ENCODE results near the gene FBRS.
"Not testable (repeated sequence)": the region's sequence is repeated elsewhere in the genome, so short reads cannot be mapped to it uniquely, and the experiment has no call there.

FBRS gene

DNA sequence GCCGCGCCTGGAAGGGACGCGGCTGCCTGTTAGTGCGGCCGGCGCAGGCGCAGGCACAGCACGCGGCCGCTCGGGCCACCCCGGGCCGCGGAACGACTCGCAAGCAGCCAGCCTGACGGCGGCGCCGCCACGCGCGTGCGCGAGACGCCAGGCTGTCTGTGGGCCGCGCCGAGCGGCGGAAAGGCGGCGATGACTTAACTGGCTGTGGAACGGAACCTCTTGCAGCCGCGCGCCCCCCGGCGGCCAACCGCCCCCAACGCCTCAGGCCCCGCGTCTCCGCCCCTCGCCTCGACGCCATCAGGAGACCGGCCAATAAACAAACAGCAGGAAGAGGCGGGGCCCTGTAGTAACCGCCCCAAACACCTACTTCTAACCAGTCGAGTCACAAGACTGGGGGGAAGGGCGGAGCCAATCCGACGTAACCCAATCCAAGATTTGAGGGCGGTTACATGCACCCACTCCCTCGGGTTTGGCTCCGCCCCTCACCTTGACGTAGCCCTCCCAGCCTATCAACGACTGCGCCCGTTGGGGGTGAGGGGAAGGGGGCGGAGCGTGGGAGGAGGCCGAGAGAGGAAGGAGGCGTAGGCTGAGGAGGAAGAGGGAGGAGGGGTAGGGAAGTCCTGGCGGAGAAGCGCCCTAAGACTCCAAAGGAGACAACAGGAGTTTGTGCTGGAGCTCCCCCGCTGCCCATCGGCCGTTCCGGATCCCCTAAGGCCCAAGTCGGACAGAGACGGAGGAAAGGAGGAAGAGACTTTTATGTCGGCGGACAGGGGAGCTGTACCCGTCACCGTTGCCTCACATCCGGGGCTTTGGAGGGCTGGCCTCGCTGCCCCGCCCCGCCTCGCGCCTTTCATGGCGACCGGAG is at the start of gene FBRS:
Gene FBRS (plus strand): TSS at position 566 of the 865 bp plus-strand sequence. CDS start 1,088 bp downstream, outside the sequence.
- DNase-seq, result peak; percentile 100

DNA sequence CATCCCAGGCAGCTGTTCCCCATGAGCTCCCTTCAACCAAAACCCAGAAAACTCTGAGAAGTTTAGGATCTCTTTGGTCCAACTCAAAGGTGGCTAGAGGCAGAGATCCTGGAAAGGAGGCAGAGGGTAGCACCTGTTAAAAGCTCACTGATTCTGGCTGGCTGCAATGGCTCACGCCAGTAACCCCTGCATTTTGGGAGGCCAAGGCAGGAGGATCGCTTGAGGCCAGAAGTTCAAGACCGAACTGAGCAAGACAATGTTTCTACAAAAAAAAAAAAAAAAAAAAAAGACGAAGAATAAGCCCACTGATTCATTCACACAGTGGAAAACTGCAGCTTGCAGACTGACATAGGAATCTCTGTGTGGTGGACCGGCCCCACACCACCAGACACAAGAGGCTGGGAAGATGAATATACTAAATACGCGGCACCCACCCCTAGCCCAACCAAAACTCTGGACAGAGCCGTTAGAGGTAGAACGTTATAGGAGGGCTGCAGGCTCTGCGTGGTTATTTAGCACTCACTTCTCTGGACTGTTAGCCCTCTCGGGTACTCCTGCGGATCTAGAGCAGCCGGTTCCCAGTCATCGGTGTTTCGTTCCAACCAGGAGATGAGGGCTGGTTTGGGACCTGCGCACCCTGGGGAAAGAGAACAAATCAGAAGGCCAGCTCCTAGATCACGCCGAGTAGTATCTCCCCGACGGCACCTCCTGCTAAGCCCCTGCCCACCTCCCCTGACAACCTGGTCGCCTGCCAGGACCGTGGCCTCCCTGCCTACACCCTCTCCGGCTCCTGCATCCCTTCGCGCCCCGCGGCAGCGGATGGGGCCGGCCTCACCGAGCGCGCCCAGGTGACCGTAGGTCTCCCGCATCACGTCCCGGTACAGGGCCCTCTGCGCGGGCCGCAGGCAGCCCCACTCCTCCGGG is 49.0 kb upstream of the FBRS start:
- peak; percentile 27 to 32 for DNase-seq

DNA sequence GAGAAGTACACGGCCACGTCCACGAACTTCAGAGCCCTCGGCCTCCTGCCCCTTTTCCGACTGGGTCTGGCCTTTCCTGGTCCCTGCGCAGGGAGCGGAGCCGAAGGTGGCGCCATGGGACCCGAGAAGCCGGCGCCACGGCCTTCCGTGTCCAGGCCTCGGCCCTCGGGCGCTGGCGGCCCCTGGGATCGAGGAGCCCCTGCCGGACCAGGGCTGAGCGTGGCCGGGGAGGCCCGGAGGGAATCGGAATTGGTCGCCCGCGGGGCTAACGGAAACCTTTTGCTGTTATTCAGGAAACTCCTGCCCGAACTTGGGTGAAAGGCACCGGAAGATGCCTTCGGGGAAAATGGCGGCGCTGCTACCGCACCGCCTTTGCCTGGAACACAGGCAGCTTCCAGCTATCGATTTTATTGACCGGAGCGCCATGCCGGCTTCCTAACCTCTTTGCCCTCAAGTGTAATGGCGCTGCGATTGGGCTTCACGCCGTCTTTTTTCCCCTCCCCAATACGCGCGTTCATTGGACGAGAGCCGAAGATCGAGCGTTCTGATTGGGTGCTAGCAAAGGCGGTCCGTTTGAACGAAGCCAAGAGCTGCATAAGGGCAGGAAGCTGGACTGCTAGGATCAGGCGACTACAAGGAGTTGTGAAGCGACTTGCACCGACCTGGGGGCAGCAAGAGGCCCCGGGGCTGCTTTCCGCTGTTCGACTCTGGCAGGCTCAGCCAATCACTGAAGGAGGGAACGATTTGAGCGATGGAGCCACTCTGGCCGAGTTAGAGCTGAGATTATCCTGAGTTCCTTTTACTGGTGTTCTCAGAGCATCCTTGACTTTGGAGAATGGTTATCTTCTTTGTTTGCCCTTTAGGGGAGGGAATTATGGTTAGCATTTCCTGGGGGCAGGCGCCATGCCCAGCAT is 48.0 kb upstream of the FBRS start, which contains the start of gene ZNF689:
Gene ZNF689 (minus strand): TSS at position 464 of the 914 bp plus-strand sequence. CDS start 348 bp downstream, at position 116.
- DNase-seq, result peak; percentile 98 to 99

DNA sequence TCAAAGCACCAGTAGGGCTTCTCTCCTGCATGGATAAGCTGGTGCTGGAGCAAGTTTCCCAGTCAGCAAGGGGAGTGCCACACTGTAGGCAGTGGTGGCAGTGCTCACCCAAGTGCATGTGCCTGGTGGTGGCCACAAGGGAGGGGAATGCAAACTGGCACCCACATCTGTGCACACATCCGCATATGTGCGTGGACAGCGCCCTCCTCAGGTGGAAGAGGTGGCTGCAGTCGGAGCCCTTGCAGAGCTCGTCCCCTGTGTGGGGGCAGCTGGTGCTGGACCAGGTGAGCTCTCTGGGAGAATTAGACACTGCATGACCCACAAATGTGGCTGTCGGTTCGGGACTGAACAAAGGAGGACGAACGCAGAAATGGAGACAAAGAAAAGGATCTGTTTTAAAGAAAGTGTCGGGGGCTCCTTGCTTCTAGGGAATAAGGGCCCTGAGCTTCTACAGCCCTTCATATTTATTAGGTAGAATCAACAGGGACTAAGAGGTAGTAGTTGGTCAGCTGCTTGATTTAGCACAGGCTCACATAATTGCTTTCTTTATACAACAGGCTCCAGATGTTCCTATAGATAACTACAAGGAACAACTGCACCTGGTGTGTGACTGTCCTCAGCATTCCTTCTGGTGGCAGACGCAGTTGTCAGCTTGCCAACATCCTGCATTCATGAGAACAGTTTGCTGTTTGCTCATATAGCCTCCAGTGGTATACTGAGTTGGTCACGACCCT is 42.7 kb upstream of the FBRS start:
- DNase-seq, result peak; percentile 55 to 90

DNA sequence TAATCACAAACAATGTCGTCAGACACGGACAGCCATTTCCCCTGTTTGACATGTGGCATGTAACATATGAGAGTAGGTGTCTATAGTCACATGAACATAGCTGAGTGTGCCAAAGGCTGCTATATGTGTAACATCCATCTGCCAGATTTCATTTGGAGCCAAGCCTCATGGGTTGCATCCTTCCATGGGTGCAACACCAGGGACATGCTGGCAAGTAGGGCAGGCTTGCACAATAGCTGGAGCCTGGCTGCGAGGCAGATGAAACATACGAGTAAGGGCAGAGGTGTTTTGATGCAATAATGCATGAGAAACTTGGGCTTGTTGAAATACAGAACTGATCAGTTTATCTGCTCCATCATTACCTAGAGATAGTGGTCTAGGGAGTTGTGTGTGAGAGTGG is 39.0 kb upstream of the FBRS start:
- DNase-seq, result no peak

DNA sequence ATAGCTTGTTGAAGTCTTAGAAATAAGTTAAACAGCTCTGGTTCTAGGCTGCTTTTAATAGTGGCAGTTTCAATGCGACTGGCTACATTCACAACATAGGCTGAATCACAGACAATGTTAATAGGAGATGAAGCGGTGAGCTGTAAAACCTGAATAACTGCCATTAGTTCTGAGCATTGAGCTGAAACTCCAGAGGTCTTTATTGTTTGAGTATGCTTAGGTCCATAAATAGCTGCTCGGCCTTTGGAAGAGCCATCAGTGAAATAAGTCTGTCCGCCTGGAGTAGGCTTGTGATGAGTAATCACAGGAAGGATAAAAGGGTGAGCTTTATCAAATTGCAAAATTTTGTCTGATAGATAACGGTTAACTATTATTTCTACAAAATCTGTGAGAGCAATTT is 38.6 kb upstream of the FBRS start:
- DNase-seq, result no peak

DNA sequence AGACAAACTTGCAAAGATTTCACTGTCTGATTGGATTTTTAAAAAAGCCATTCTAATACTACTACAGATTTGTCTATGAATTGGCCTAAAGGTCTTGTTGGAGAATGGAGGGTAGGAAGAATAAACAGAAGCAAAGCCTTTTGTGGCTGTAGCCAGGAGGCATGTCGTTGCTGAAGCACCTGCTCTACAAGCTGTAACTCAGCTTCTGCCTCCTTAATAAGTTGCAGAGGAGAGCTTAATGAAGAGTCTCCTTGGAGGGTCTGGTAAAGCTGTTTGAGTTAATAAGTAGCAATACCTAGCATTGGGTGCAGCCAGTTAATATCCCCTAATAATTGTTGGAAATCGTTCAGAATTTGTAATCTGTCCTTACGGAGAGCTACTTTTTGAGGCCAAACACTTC is 38.1 kb upstream of the FBRS start:
- peak in 1 of 2 experiments; percentile 27 for DNase-seq

DNA sequence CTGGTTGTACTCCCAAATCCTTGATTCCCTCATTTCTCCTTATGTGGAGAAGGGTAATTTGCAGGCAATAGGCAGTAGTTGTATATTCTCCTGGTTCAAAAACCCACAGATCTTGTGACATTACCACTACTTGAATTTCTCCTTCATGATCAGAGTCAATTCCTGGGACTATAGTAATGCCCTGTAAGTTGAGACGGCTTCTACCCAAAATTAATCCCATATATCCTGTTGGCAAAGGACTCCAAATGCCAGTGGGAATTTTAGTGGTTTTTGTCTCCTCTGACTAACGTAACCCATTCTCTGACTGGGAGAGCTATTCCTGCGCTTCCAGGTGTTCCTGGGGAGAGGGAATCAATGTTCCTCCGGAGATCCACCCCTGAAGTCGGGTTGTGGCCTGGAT is 36.5 kb upstream of the FBRS start:
- DNase-seq, result no peak

DNA sequence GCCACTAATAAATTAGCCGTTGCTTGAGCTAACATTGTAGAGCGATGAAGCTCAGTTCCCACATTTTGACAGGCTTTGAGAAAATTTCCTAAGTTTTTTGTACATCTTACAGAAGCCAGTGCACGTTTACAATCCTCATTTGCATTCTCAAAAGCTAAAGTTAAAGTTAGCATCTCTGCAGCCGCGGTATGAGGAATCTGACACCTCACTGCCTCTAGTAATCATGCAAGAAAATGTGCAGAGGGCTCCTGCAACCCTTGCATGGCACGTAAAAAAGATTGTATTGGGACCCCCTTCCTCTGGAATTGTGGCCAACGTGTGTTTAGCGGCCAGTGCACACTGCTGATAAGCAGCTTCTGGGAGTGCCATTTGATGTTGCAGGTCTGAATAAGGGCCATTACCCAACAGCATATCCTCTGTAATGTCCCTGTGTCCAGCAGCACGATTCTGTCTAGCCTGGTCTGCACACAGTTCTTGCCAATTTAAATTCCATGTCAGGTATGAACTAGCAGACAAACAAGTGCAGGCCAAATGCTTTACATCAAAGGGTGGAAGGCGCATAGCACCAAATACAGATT is 35.7 kb upstream of the FBRS start:
- no peak for DNase-seq

DNA sequence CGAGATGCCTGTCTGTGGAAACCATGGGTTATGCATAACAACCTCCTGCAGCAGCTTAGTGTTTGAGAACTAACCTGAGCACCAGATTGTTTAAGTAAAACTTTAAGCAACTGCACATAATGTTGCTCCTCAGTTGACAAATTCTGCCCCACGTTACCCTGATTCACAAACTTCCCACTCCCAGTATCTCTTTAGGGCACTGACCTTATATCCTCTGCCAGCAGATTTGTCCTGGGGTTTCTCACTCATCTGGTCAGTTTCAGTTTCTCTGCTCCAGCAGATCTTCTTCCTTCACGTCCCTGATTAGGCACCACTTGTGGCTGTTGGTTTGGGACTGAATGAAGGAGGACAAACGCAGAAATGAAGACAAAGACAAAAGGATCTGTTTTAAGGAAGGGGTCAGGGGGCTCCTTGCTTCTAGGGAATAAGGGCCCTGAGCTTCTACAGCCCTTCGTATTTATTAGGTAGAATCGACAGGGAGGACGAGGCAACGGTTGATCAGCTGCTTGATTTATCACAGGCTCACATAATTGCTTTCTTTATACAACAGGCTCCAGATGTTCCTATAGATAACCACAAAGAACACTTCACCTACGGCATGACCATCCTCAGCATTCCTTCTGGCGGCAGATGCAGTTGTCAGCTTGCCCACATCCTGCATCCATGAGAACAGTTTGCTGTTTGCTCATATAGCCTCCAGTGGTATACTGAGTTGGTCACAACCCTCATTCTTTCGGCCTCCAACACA is 34.5 kb upstream of the FBRS start:
- no peak for DNase-seq

DNA sequence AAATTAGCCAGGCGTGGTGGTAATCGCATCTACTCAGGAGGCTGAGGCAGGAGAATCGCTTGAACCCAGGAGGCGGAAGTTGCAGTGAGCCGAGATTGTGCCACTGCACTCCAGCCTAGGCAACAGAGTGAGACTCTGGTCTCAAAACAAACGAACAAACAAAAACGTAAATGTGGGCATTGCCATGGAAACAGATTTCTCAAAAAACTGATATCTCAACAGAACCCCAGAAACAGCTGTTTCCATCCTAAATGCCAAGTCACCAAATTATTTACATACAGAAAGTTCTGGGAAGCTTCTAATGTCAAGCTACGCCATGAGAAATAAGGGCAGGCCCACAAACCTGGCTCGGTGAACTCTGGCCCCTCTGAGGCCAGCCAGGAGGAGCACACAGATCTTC is 32.0 kb upstream of the FBRS start:
- no peak for DNase-seq

DNA sequence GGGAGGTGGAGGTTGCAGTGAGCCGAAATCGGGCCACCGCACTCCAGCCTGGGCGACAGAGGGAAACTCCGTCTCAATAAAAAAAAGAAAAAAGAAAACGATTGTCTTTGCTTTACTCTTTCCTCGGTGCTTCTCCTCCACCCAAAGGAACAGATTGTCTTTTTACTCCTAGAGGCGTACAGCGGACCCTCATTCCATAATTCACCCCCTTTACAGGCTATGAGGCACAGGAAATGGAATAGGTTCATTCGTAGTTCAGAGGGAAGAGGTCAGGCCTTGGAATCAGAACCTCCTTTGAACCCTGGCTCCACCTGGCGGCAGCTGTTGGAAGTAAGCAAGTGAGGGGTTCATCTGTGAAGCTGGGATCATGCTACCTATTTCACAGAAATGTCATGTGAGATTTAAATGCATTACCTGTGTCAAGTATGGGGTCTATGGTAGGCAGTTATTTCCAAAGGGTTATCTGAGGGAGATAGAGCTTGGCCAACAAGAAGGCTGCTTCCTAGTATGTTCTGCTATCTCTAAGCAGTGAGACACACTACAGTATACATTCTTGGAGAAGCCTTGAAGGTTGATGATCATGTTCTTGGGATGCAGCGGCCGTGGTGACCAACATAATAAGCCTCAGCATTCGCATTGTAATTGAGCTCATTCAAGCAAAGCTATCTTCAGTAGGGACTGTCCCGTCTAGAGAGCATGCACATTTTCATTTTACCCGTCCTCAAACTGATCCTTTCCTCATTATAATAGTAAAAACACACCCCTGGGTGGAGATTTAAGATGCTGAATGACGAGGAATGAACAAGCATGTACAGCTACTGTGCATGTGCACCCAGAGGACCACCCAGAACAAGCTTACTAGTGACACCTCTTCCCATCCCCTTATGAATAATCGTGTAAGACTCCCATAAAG is 29.3 kb upstream of the FBRS start:
- DNase-seq, result peak; percentile 47 to 80

DNA sequence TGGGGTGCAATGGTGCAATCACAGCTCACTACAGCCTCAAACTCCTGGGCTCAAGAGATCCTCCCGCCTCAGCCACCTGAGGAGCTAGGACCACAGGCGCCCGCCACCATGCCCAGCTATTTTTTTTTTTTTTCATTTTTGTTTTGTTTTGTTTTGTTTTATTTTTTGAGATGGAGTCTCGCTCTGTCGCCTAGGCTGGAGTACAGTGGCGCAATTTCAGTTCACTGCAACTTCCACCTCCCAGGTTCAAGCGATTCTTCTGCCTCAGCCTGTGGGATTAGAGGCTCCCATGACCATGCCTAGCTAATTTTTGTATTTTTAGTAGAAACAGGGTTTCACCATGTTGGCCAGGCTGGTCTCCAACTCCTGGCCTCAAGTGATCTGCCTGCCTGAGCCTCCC is 25.8 kb upstream of the FBRS start:
- DNase-seq, result not testable (repeated sequence)

DNA sequence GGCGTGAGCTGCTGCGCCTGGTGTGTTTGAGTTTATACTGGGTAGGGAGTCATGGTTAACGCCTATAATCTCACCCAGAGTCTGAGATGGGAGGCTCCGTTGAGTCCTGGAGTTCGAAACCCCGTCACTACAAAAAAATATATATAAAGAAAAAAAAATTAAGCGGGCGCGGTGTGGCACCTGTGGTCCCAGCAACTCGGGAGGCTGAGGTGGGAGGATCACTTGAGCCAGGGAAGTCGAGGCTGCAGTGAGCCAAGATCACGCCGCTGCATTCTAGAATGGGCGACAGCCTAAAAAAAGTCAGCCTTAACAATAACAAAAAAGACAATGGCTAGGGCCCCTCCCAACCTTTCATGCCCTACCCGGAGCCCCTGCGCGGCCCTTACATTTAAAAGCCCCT is 24.7 kb upstream of the FBRS start:
- DNase-seq, result no peak

DNA sequence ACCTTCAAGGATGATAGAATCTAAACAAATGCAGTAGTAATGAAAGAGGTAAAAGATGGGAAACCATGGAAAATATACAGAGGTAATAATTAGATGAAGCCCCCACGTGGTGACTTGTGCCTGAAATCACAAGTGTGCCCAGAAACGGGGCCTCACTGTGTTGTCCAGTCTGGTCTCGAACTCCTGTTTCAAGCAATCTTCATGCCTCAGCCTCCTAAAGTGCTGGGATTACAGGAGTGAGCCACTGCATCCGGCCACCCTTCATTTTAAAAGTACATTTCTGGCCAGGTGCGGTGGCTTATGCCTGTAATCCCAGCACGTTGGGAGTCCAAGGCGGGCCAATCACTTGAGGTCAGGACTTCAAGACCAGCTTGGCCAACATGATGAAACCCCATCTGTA is 21.6 kb upstream of the FBRS start:
- DNase-seq, result no peak

DNA sequence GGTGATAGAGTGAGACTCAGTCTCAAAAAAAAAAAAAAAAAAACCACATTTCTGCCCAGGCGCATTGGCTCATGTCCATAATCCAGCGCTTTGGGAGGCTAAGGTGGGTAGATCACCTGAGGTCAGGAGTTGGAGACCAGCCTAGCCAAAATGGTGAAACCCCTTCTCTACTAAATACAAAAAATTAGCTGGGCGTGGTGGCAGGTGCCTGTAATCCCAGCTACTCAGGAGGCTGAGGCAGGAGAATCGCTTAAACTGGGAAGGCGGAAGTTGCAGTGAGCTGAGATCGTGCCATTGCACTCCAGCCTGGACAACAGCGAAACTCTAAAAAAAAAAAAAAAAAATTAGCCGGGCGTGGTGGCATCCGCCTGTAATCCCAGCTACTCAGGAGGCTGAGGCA is 21.1 kb upstream of the FBRS start:
- DNase-seq, result not testable (repeated sequence)

DNA sequence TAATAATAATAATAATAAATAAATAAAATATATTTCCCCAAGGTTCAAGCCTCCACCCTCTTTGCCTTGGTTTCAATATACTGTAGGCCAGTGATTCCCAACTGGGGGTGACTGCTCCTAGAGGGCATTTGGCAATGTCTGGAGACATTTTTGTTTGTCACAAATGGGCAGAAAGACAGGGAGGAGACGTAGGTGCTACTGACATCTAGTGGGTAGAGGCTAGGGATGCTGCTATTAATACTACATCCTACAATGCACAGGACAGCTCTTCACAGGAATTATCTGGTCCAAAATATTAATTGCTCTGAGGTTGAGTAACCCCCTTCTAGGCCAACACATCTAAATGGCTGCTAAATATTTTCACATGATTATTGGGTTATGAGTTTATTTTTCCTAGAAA is 20.3 kb upstream of the FBRS start:
- peak; percentile 51 to 80 for DNase-seq

DNA sequence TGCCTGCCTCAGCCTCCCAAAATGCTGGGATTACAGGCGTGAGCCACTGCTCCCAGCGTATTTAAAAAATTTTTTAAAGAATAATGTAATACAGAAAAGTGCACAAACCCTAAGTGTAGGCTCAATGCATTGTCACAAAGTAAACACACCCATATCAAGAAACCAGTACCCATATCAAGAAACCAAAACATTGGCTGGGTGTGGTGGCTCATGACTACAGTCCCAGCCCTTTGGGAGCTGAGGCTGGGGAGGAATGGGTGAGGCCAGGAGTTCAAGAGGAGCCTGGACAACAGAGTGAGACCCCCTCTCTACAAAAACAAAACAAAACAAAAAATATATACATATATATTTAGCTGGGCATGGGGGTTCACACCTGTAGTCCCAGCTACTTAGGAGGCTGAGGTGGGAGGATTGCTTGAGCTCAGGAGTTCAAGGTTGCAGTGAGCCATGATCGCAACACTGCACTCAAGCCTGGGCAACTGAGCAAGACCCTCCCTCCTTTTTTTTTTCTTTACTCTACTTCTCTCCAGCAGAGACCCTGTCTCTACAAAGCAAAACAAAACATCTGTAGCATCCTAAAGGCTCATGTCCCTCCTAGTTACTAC is 16.8 kb upstream of the FBRS start:
- DNase-seq, result no peak

DNA sequence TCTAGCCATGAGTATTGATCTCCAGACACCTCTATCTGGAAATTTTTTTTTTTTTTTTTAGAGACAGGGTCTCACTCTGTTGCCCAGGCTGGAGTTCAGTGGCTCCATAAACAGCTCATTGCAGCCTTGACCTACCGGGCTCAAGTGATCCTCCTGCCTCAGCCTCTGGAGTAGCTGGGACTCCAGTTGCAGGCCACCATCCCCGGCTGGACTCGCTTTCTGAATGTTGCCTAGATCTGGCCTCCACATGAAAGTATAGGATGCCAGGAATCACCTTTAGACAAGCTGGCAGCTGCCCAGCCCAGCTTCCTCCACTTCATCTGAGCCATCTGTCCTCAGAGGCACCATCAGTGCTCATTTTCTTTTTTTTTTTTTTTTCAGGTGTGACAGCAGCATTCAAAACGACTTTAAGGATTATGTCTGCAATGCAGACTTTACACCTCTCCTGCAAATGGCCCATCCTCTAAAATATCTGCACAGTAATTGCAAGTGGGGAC is 13.8 kb upstream of the FBRS start:
- peak; percentile 84 to 93 for DNase-seq
